GM21619 (cell line): ENCODE measurements around the gene UTP18.
"Not testable (repeated sequence)": the region's sequence is repeated elsewhere in the genome, so short reads cannot be mapped to it uniquely, and the experiment has no call there.

Experiments
- ATAC-seq: cut with Tn5 transposase; IDR thresholded peaks from one replicate; pipeline ENCODE4 v1.9.1; 2021; ENCODE audit not compliant: unreplicated experiment

Gene UTP18

GRCh38 chr17:51330861-51331503, 70.6 kb downstream of the UTP18 start:
- ATAC-seq = not testable (repeated sequence)

- no peak for ATAC-seq
Observed at GRCh38 chr17:51335006-51335590, 74.8 kb downstream of the UTP18 start.

GRCh38 chr17:51335883-51336822, 75.8 kb downstream of the UTP18 start:
- ATAC-seq = no peak

- no peak for ATAC-seq
Observed at GRCh38 chr17:51341457-51341856, 81.1 kb downstream of the UTP18 start.

- ATAC-seq = no peak
Observed at GRCh38 chr17:51342257-51342656, 81.9 kb downstream of the UTP18 start.

GRCh38 chr17:51344532-51344931, 84.2 kb downstream of the UTP18 start:
- no peak for ATAC-seq

GRCh38 chr17:51346218-51346982, 86.1 kb downstream of the UTP18 start:
- no peak for ATAC-seq
